IPS-18c (cell line): ENCODE measurements around the gene RGS9BP.
A peak's percentile ranks its signal among the peaks of the same experiment; 100 is the strongest.
"Not testable (repeated sequence)": the region's sequence is repeated elsewhere in the genome, so short reads cannot be mapped to it uniquely, and the experiment has no call there.

Experiments
- H3K4me3 ChIP-seq: 2 replicates; pipeline ENCODE4 v1.7.0; 2013; ENCODE audit warnings: low read depth, mild to moderate bottlenecking, low read length, moderate library complexity; ENCODE audit not compliant: insufficient read depth
- H3K9me3 ChIP-seq: one replicate; pipeline ENCODE4 v1.6.1; 2013; ENCODE audit warnings: mild to moderate bottlenecking, low read length, moderate library complexity; ENCODE audit not compliant: control insufficient read depth, insufficient read depth

Gene RGS9BP

DNA sequence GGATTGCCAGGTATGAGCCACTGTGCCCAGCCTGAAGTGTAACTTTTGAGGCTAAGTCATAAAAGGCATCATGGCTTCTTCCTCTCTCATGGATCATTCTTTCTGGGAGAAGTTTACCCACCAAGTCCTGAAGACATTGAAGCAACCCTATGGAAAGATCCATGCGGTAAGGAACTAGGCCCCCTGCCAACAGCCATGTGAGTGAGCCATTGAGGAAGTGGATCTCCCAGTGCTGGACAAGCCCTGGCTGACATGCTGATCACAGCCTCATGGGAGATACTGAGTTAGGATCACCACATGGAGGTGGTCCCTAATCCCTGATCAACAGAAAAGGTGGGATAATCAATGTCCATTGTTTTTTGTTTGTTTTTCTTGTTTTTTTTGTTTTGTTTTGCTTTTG is 12.7 kb downstream of the RGS9BP start:
- Histone ChIP-seq H3K9me3 (no peaks in the 10 kb centered on the region), H3K4me3 (no peak overlapping the region)

GRCh38 chr19:32691291-32691951 is 15.8 kb downstream of the RGS9BP start, which contains the start of gene NUDT19:
NUDT19 (plus strand) TSS chr19:32691821; CDS start chr19:32691961, 140 bp downstream.
- Histone ChIP-seq H3K4me3 (peak within 1 kb of the TSS; percentile 53), H3K9me3 (no peaks in the 10 kb centered on the region)

DNA sequence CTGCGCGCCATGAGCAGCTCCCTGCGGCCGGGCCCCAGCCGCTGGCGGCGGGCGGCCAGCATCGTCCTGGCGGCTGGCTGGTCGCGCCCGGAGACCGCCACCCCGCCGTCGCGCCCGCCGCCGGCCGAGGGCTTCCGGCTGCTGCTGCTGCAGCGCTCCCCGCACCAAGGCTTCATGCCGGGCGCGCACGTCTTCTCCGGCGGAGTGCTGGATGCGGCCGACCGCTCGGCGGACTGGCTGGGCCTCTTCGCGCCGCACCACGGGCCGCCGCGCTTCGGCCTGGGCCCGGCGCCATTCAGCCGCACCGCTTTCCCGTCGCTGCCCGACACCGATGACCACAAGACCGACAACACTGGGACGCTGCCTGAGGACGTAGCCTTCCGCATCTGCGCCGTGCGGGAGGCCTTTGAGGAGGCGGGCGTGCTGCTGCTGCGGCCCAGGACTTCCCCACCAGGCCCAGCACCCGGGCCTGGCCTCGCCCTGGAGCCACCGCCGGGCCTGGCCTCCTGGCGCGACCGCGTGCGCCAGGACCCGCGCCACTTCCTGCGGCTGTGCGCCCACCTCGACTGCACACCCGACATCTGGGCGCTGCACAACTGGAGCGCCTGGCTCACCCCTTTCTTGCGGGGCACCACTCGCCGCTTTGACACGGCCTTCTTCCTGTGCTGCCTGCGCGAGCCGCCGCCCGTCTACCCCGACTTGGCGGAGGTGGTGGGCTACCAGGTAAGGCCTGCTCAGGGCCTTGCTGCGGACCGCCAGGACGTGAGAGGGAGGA is 16.5 kb downstream of the RGS9BP start:
- H3K9me3 ChIP-seq: no peaks in the 10 kb centered on the region
- H3K4me3 ChIP-seq: peak overlapping the region; percentile 53

- H3K4me3 ChIP-seq: no peak overlapping the region; the same call in 1 of the 2 replicates
- no peaks in the 10 kb centered on the region for H3K9me3 ChIP-seq
Observed at GRCh38 chr19:32692727-32693061, 17.0 kb downstream of the RGS9BP start.

DNA sequence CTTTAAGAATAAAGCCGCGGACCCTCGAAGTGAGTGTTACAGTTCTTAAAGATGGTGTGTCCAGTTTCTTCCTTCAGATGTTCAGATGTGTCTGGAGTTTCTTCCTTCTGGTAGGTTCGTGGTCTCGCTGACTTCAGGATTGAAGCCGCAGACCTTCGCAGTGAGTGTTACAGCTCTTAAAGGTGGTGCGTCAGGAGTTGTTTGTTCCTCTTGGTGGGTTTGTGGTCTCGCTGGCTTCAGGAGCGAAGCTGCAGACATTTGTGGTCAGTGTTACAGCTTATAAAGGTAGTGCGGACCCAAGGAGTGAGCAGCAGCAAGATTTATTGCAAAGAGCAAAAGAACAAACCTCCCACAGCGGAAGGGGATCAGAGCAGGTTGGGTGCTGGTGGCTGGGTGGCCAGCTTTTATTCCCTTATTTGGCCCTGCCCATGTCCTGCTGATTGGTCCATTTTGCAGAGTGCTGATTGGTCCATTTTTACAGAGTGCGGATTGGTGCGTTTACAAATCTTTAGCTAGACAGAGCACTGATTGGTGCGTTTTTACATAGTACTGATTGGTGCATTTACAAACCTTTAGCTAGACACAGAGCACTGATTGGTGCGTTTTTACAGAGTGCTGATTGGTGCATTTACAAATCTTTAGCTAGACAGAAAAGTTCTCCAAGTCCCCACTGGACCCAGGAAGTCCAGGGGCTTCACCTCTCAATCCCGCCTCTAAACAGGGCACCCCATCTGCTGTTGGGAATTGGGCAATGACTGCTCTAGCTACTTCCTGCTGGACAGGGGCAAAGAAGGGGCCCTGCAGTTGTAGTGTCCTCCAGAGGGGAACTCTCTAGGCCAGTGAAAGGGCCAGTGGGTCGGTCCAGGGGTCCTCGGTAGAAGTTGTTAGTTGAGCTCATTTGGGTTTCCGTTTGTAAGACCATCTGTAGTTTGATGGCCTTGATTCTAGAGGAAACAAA is 17.8 kb downstream of the RGS9BP start:
- H3K4me3 ChIP-seq, H3K9me3 ChIP-seq: not testable (repeated sequence)

DNA sequence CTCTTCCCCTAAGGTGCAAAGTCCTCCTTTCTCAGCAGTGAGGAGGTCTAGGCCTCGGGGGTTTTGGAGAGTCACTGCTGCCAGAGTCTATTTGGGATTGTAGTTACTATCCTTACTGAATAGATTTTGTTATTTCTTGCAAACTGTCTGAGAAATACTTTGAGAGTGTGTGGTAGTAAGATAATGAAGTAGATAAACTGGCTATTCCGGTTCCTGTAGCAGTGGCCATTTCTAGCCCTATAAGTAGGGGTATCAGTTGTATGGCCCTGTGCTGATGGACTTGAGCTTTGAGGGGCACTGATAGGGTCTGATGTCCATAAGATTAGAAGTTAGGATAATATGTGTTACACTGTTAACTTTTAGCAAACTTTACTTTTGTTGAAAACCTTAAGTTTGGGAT is 18.7 kb downstream of the RGS9BP start:
- H3K9me3 ChIP-seq, H3K4me3 ChIP-seq: not testable (repeated sequence)

DNA sequence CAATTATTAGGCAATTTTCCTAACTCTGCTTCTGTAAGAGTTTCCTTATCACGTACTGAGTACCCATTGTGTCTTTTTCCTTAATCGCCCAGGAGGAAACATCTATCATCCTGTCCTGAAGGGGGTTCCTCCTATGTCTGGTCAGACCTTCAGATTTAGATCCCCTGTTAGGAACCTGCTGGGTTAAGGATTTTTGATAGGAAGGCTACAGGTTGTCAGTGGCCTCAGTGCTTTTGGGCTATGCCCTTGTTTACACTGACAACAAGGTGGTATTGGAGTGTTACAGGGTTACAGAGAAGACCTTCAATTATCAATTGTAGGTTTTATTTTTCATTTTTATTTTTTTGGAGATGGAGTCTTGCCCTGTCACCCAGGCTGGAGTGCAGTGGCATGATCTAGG is 19.2 kb downstream of the RGS9BP start:
- not testable (repeated sequence) for H3K4me3 ChIP-seq, H3K9me3 ChIP-seq

DNA sequence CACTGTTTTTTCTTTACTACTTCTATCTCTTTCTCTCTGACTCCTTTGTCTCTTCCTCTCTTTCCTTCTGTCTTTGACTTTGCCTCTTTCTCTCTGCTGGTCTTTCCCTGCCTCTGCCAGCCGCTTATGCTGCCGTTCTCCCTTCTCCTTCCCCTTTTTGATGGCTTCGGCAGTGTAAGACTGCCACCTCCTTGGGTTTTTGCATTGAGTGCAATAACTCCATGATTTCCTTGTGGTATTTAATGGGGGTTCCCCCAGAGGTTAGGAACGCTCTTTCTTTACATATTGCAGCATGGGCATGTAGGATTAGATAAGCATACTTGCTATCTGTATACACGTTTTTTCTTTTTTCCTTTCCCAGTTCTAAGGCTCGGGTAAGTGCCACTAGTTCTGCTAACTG is 19.9 kb downstream of the RGS9BP start:
- not testable (repeated sequence) for H3K4me3 ChIP-seq

DNA sequence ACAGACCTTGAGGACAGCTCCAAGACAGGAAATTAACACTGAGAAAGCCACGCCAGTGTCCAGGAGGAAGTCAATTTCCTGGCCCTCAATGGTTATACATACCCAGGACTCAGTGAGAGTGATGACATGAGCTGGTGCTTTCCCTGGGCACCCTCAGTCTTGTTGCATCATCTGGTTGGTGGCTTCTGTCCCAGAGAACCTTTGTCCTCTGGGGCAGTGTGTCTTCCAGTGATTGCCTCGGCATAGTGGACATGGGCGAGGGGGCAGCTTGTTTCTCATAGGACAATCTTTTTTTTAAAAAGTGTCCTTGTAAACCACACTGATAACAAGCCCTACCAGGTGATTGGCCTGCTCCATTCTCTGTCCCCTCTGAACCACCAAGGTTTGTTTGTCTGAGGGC is 21.1 kb downstream of the RGS9BP start:
- H3K4me3 ChIP-seq, H3K9me3 ChIP-seq: not testable (repeated sequence)

More for the DNA sequence above, 19.9 kb downstream of the RGS9BP start:
- H3K9me3 ChIP-seq: not testable (repeated sequence)

DNA sequence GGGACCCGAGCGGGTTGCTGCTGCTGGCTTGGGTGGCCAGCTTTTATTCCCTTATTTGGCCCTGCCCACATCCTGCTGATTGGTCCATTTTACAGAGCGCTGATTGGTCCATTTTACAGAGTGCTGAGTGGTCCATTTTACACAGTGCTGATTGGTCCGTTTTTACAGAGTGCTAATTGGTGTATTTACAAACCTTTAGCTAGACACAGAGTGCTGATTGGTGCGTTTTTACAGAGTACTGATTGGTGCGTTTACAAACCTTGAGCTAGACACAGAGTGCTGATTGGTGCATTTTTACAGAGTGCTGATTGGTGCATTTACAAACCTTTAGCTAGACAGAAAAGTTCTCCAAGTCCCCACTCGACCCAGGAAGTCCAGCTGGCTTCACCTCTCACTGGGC is 24.5 kb downstream of the RGS9BP start:
- not testable (repeated sequence) for H3K4me3 ChIP-seq, H3K9me3 ChIP-seq

- peaks cover 5% of the 10 kb centered on the region for H3K9me3 ChIP-seq
Observed at GRCh38 chr19:32702010-32702409, 26.4 kb downstream of the RGS9BP start.

GRCh38 chr19:32704006-32704405 is 28.4 kb downstream of the RGS9BP start:
- H3K9me3 ChIP-seq, H3K4me3 ChIP-seq: not testable (repeated sequence)

More at GRCh38 chr19:32702010-32702409, 26.4 kb downstream of the RGS9BP start:
- H3K4me3 ChIP-seq: no peak overlapping the region

- H3K4me3 ChIP-seq: no peak overlapping the region
- peaks cover 5% of the 10 kb centered on the region for H3K9me3 ChIP-seq
Observed at GRCh38 chr19:32708457-32708856, 32.8 kb downstream of the RGS9BP start.

- Histone ChIP-seq H3K4me3 (no peak overlapping the region), H3K9me3 (peaks cover 5% of the 10 kb centered on the region)
Observed at GRCh38 chr19:32709032-32709431, 33.4 kb downstream of the RGS9BP start.

DNA sequence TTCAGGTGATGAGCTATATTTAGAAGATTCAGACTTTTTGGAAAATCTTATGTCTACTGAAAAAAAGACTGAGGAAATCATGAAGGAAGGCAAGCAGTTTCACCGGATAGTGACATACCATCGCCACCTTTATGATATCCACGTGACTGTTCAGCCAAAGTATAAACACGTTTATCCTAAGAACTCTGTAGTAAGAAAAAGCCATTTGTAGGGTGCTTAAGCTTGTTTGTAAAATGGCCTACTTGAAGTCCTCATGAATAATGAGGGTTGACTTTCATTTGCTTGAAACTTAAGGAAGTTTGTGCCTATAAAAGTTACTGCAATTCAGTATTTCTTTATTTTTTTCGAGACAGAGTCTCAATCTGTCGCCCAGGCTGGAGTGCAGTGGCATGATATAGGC is 36.1 kb downstream of the RGS9BP start:
- no peaks in the 10 kb centered on the region for H3K9me3 ChIP-seq
- H3K4me3 ChIP-seq: no peak overlapping the region

DNA sequence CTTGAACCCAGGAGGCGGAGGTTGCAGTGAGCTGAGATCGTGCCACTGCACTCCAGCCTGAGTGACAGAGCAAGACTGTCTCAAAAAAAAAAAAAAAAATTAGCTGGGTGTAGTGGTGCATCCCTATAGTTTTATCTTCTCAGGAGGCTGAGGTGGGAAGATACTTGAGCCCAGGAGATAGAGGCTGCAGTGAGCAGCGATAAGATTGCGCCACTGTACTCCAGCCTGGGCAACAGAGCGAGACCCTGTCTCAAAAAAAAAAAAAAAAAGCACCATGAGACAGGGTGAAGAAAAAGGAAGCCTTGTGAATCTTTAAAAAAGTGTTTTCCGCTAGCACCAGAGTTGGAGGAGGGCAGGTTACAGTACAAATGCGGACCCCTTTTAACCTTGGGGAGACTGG is 40.6 kb downstream of the RGS9BP start:
- H3K4me3 ChIP-seq, H3K9me3 ChIP-seq: not testable (repeated sequence)

DNA sequence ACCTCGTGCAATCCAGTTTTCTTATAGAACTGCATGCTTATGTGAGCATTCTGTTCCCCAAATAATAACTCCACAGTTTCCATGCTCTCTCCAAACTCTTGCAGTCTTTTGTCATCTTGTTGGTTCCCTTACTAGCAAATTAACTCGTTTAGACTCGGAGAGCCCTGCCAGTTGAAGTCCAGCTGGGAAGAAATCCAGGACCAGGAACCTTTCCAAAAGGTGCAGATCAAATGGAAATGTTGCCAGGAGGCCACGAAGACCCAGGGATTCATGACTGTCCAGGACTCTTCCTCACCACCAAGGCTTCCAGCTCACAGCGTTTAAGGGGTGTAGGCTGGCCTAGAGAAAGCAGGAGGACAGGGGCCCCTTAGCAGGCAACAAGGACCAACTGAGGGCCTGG is 41.8 kb downstream of the RGS9BP start:
- Histone ChIP-seq H3K9me3 (no peaks in the 10 kb centered on the region), H3K4me3 (no peak overlapping the region)

- no peak overlapping the region for H3K4me3 ChIP-seq
- H3K9me3 ChIP-seq: no peaks in the 10 kb centered on the region
Observed at GRCh38 chr19:32718286-32718685, 42.6 kb downstream of the RGS9BP start.
